Effector CD8-positive, alpha-beta T cell (primary cell): ENCODE measurements around the gene NATD1.
"Not testable (repeated sequence)": the region's sequence is repeated elsewhere in the genome, so short reads cannot be mapped to it uniquely, and the experiment has no call there.

Source experiments
- DNase-seq: peaks from one replicate; lab custom pipeline; 2025; lab: John Stamatoyannopoulos, UW

NATD1 gene

DNA sequence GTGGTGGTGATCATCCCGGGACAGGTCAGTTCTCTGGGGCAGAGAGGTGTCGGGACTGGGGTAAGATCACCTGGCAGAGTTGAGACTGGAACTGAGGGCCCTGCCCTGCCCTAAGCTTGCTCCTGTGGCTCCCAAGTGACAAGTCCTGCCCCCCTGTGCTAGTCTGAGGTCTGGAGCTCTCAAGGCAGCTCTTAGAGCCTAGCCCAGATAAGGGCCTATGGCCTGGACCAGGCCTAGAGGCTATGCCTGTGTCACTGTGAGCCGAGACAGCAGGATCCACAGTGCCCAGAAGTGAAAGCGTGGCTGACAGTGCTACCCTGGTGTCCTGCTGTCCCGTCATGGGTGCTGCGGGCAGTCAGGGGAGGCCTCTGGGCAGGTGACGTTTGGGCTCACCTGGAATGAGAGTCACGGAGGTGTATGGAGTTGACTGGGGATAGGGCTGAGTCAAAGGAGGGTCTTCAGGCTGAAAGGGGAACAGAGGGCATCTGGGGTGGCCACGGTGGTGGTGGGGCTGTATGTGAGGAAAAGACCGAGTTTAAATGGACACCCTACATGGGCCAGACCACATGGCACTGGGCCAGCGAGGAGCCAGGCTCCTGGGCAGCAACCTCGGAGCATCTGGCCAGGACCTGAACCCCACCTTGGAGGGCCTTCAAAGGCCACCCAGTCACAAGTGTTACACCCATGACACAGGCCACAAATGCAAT is 5.5 kb downstream of the NATD1 start:
- DNase-seq: no peak

DNA sequence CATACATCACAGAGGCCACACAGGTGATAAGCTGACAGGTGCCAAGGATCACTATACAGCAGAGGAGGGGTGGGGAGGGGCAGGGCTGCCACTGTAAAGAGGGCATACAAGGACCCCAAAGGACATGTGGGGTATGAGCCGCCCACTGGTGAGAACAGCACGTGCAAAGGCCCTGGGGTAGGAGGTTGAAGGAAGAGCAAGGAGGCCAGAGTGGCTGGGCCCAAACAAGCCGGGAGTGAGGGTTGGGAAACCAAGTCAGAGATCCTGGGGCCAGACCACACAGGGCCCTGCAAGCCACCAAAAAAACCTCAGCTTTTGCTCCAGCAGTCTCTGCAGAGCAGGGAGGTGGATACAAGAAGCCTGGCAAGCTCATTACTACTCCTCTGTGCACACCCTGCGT is 6.5 kb downstream of the NATD1 start:
- DNase-seq: no peak

DNA sequence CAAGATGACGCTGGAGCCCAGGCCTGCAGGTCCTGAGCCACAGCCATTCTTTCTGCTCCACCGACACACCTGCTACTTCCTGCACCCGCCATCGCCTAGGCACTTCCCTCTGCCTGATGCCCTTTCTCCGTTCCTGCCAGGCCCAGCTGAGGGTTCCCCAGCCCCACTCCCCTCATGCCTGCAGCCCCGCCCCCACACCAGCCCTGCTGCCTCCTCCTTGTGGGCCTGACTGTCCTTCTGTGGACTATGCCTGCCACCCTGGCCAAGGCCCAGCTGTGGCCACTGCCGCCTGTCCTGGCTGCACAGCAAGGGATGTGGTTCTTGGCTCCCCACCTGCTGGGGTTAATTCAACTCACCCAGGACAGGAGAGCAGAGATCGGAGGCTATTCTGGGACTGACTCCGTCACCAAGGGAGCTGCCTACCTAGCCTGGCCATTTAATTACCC is 7.5 kb downstream of the NATD1 start:
- no peak for DNase-seq

DNA sequence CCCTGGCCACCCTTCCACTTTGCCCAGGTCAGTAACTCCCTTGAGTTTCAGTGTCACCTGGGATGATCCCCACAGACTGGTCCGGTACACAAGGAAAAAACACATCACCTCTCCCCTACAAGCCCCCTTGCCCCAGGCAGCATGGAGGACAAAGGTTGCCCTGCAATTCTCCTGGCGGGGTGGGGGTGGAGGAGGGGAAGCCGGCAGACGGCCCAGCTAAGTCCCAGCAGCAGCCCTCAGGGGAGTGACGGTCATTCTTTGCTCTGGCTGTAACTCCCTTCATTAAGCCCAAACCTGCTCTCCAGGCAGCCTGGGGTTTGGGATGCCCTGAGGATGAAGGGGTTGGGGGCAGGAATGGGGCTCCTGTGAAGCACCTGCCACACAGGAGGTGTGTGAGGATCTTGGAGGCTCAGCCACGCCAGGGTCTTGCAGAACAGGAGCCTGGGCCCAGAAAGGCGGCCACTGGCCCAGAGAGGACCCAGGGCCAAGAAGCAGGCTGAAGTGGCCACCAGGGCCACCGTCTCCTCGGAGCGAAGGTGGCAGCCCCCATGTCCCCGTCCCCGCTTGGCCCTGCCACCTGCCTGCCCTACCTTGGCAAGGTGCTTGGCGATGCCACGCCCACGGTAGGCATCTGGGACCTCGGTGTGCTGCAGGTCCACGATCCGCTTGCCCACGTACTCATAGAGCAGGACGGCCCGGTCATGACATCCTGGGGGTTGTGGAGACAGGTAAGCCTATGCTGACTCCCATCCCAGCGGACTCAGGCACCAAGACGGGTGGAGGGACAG is 9.5 kb downstream of the NATD1 start:
- no peak for DNase-seq

DNA sequence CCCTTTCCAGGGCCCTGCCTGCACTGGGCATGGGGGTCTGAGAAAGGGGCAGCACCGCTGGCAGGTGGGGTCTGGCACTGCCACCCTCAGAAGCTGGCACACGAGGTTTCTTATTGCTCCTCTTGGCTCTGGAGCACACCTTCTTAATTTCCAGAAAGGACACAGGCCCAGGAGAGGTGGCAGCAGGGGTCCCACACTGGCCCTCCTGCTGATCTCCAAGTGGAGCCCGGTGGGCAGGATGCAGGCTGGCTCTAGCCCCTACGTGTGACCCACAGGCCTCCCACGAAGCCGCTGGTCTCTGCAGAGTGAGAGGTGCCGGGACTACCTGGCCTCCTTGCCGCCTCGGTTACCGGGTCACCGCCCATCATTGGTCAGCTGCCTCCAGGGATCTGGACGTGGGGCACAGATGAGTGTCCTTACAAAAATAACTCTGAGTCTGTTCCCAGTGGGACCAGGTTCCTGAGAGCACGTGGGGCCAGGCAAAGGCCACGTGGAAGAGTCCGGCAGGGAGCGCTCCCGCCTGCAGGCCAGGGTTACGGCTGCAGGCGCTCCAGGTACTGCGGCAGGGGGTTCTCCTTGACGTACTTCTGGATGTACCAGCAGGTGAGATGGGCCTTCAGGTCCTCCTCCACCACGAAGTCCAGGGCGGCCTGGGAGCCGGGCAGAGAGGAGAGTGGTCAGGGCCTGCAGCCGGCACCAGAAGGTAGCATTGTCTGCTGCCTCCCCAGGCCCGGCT is 10.3 kb downstream of the NATD1 start:
- DNase-seq: no peak

DNA sequence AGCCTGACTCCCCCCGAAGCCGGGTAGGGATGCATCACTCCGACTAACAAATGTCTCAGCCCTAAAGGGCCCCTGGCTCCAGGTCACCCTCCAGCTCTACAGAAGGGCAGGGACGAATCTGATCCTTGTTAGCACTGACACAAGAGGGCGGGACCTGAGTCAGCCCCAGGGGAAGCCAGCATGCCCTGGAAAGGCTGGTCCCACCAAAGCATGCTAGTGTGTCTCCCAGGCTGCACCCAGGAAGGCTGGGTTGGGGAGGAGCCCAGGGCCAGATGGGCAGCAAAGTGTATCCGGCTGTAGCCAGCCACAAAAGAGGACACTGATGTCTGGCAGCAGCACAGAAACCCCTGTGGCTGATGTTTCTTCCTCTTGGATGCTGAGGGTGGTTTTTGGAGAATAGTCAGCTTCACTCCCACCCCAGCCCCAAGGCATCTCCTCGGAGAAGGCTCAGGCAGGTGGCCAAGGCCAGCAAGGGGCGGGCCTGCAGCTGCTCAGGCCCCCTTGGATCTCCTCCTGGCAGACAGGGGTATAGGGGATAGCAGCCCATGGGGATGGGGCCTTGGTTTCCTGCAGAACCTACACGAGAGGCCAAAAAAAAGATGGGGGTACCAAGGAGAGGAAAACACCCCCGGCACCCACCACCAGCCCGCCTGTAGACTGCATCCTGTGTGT is 11.0 kb downstream of the NATD1 start:
- no peak for DNase-seq

DNA sequence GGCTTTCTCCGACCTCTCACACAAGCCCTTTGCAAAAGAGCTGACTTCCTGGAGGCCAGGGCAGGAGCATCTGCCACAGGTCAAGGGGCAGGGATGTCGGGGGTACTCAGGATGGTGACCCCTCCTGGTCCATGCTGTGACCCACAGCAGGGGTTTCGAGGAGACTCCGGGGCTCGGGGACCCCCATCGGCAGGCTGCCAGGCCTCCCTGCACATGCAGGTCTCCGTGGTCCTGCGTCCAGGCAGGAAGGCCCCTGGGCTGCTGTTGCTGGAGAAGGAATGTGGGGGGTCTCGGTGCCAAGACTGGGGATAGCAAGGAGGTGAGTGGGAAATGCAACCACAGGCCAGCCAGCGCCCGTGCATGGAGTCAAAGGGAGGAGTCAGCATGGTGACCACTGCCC is 11.6 kb downstream of the NATD1 start:
- DNase-seq: no peak

DNA sequence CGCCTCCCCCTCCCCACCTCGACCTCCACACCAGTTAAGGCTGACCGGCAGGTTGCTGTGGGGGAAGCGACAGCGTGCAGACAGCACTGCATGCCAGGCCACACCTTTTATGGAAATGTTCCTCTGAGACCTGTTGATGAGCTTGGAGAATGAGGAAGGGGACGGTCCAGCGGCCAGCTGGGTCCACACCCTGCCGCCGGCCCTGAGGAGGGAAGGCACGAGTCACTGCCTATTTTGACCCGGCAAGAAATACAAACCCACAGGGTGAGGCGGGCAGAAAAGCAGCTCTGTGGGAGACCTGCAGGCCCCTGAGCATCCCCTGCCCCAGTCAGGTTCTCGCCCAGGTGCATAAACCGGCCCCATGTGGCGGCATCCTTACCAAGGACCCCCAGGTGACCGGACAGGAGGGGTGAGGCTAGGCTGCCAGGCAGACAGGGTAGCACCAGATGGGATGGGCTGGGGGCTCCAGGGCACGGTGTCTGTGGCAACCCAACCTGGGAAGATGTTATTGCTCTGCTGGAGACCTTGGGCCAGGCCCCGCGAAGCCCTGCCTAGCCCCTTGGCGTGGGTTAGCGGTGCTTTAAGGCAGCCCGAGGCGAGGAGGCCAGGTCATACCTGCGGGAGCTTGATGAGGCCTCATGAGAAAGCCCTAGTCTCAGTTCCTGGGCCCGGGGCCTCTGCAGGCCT is 12.7 kb downstream of the NATD1 start:
- DNase-seq: no peak

DNA sequence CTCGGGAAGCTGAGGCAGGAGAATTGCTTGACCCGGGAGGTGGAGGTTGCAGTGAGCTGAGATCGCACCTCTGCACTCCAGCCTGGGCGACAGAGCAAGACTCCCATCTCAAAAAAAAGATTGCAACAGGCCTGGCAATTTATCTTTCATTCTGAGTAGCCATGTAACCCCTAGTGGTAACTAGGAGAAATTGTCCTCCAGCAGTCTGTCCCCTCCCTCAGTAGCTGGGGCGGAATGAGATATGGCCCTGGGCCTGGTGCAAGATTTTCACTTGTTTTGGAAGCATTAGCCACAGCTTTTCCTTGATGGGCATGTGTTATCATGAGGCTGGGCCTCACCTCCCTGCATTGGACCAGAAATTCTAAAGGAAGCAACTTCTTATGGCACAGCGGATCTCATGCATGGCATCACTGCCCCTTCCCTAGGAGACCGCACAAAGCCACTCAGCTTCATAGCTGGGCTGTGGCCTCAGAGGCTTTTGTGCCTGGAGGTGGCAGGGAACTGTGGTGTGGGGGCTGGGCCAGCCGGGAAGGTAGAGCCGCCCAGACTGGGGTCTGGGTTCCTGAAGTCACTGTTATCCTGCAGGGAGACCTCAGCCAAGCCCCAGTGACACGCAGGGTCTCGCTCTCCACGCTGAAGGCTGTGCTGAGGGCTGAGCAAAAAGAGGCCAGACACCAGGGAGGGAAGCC is 13.4 kb downstream of the NATD1 start:
- no peak for DNase-seq

DNA sequence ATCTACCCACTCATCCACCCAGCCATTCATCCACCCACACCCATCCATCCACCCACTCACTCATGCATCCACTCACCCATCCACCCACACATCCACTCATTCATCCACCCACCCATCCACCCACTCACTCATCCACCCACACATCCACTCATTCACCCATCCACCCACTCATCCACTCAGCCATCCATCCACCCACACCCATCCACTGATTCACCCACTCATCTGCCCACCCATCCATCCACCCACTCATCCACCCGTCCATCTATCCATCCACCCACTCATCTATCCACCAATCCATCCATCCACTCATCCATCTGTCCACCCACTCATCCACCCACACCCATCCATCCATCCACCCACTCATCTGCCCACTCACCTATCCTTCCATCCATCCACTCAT is 17.3 kb downstream of the NATD1 start:
- no peak for DNase-seq

DNA sequence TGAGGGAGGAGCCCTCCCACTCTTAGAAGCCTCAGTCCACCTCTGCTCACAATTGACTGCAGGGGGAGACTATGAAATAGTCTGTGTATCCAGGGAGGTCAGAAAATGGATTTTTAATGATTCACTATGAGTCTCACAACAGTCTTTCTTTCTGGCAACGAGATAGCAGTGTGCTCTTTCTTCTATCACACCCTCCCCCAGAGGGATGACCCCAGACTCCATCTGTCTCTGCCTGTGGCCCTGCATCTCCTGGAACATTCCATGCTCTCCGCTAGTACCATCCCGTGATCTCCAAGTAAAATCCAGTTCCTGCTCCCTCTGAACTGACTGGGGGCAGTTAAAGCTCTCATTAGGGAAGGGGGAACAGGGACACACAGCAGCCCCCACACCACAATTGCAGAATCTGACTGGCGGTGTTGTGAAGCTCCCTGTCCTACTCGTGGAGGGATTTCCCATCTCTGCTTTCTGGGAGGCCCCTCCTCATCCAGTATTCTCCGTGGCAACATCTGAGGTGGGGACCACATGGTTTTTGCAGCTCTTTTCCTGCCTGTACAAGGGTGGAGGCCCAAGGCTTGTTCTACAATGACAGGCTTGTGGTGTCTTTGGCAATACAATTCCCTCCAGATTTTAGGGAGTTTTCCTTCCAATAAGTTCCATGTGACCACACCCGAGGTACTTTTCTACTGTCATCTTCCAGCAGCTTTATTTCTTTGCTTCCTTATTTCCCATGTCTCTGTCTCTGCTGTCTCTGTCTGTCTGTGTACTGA is 19.4 kb downstream of the NATD1 start:
- DNase-seq: no peak

DNA sequence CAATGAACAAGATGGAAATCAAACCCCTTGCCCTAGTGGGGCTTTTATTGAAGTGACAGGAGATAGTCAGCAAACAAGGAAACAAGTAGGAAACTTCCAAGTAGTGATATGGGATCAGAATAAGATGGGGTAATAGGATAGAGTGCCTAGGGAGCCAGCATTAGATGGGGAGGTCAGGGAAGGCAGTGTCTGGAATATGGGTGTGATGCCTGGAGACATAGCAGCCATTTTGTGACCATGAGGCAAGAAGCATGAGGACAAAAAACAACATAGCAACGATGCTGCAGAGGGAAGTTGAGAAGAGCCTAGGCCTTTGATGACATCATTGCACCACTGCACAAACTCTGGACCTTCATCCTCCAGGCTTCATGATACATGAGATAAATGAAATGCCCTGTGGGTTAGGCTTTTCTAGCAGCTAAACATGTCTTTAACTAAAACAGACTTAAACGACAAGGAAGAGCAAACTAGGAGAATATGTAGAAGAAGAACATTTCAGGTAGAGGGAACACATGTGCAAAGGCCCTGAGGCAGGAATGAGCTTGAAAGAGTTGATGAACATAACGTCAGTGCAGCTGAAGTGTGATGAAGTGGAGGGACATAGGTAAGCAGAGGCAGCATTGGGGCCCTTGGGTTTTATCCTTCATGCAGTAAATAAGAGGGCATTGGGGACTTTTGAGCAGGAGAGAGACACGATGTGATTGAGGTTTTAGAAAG is 21.0 kb downstream of the NATD1 start:
- DNase-seq: no peak

DNA sequence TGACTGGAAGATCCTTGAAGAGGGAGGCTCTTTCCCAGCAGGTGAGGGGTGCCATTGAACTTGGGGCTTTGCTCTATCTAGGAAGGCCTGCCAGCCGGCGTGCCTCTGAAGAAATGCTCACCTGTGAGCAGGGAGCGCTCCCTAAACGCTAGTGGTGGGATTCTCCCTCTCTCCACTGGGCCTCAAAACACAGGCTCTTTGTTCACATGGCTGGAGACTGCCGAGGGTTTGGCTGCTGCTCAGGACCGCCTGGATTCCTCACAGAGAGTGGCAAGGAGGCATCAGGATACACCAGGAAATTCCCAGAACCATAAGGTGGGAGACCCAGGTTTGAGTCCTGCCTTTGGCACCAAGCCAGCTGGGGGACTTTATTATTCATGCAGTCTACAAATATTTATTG is 21.7 kb downstream of the NATD1 start:
- no peak for DNase-seq

DNA sequence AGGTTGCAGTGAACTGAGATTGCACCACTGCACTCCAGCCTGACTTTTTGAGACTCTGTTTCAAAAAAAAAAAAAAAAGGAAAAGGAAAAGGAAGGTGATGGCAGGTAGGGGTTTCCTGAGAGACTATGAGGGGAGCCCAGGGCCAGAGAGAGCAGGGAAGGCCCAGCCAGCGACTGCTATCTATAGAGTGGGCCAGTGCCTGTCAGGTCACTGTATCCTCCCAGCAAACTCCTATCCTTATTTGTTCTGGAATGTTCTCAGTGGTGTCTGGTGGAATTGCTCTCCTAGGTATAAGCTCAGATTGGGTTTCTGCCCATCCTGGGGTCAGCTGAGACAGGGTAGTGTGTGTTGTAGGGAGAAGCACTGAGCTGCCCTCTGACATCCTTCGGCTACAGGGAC is 24.4 kb downstream of the NATD1 start:
- no peak for DNase-seq

DNA sequence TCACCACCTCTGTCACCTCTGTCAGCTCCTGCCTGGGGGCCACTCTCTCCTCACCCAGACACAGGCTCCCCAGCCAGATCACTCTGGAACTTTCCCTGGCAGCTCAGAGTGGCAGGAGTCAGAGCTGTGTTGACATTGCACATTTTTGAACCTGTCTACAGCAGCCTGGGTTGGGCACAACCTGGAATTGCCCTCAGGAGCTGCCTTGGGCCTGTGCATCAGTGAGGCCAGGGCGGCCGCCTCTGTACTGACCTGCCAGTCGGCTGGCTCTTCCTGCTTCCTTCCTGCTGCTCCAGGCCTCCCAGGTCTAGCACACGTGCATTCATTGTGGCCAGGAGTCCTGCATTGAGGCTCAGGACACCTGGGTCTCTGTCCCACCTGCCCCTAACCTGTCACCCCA is 25.1 kb downstream of the NATD1 start:
- DNase-seq: no peak

DNA sequence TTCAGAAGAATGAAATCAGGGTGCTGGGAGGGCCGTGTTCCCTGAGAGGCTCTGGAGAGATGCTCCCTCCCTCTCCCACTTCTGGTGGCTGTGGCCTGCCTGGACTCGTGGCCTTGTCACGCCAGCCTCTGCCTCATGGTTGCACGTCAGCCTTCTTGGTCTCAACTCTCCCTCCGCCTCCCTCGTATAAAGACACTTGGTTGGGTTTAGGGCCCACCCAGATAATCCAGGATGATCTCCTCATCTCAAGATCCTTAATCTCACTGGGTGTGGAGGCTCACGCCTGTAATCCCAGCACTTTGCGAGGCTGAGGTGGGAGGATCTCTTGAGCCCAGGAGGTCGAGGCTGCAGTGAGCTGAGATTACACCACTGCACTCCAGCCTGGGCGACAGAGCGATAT is 25.9 kb downstream of the NATD1 start:
- DNase-seq: not testable (repeated sequence)

DNA sequence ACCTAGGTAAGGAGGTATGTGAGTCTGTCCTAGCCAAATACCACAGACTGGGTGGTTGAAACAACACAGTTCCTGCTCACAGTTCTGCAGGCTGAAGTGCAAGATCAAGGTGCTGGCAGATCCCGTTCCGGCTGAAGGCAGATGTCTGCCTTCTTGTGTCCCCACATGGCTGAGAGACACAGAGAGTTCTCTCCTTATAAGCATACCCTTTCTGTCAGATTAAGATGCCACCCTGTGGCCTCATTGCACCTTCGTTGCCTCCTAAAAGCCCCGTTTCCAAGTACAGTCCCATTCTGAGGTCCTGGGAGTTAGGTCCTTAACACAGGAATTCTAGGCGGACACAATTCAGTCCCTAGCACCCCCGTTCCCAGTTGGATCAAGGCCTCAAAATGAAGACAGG is 30.1 kb downstream of the NATD1 start:
- DNase-seq: no peak

DNA sequence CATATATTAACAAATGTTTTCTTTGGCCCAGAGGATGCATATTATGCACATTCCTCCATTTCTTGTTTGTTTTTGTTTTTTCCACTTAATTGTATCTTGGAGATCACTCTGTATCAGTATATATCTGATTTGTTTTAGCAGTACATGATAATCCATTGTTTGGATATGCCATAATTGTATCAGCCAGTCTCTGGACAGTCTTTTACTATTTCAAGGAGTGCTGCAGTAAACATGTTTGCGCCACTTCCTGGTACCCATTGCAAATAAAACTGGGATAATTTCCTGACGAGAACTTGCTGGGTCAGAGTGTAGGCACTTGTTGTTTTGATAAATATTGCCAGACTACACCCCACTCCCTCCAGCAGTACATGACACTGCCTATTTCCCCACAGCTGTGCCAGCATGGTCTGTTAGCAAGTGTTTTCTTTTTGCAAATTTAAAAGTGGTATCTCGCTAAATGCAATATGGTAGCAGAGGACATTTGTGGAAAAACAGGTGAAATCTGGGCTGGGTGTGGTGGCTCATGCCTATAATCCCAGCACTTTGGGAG is 34.3 kb downstream of the NATD1 start:
- no peak for DNase-seq

DNA sequence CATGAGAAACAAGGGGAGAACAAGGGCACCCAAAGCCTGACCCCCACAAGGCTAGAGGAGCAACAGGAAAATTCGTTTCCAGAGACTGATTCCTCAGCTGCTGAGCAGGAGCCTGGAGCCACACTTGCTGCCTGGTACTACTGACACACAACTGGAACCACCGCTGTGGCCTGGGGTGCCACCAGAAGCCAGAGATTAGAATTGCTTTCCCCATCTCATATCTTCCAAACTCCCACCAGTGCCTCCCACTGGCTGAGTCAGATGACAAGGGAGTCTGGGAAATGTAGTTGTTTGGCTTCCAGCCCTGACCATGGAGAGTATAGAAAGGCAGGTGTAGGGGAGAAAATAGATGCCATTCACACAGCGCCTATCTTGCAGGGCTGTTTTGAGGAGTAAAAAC is 35.1 kb downstream of the NATD1 start:
- no peak for DNase-seq
